Cardiac muscle cell (in vitro differentiated cells and primary cell): ENCODE measurements around the gene COL5A1. TPM values are rescaled to one million over a fixed set of nuclear protein-coding genes. Genes with fewer than 3 reads are reported as not detected.

ENCODE experiments used
- DNase-seq, 2 donors: peaks; one replicate each; pipeline versions ENCODE4 v3.0.0 to v3.0.0-alpha.2; 2010 to 2017; ENCODE audit warnings: low read depth in 1 of 2, low spot score in 1 of 2
- H3K27ac ChIP-seq: fragments of 200-600 bp; sonication (generic); 2 replicates; pipeline ENCODE4 v1.5.1; 2016
- H3K27me3 ChIP-seq: fragments of 200-600 bp; sonication (generic); 2 replicates; pipeline ENCODE4 v1.6.0; 2016; ENCODE audit warnings: control low read depth
- H3K36me3 ChIP-seq: fragments of 200-600 bp; sonication (generic); 2 replicates; pipeline ENCODE4 v1.5.1; 2016; ENCODE audit warnings: control low read depth
- H3K4me1 ChIP-seq: fragments of 200-600 bp; sonication (generic); 2 replicates; pipeline ENCODE4 v1.8.1; 2017; ENCODE audit warnings: low read depth, mild to moderate bottlenecking, mixed run types
- H3K4me3 ChIP-seq: fragments of 200-600 bp; sonication (generic); 2 replicates; pipeline ENCODE4 v1.5.1; 2016; ENCODE audit warnings: mild to moderate bottlenecking
- H3K9me3 ChIP-seq: fragments of 200-600 bp; sonication (generic); 2 replicates; pipeline ENCODE4 v1.5.1; 2017; ENCODE audit warnings: low read depth, mild to moderate bottlenecking, control low read depth
- CTCF ChIP-seq: IDR thresholded peaks from 2 replicates; pipeline ENCODE4 v1.5.1; 2012; ENCODE audit warnings: low read depth, mild to moderate bottlenecking, low read length
- polyA plus RNA-seq: library from polyadenylated mRNA; unstranded; fragments of >200 nt; fragmentation: Nextera tagmentation; extraction: Ambion mirVana; gene quantifications from 2 replicates; pipeline ENCODE4 v1.2.1, GENCODE V29; 2016
- total RNA-seq: library from RNA; depleted of rRNA; stranded (reverse); fragments of >200 nt; gene quantifications from 2 replicates; pipeline ENCODE4 v1.2.3, GENCODE V29; 2016

Gene COL5A1
- total and polyA plus RNA-seq, 2 experiments from 2014 or later, result 34.5 to 129 TPM

DNA sequence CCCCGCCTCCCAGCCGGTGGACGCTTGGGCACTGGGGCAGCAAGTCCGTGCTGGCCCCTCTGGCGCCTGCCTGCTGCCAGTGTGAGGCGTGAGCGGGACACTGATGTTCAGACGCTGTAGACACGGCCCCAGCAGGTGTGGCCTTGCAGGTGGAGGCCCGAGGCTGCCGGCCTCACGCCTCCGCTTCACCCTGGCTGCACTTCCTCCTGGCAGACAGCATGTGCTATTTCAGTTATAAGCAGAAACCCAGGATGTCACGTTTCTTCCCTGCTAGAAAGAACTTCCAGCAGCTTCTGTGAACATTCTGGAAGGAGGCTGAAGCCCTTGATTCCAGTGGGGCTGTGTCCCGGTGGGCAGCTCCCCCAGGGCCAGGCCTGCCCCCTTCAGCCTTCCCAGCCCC lies 124.2 kb downstream of the COL5A1 start:
- no peak overlapping the region for H3K27ac ChIP-seq
- H3K36me3 ChIP-seq, result no peaks in the 10 kb centered on the region
- no peaks in the 10 kb centered on the region for H3K9me3 ChIP-seq
- no peaks in the 10 kb centered on the region for H3K27me3 ChIP-seq
- TF ChIP-seq CTCF, result no peak
- H3K4me3 ChIP-seq, result no peak overlapping the region
- no peak for DNase-seq
- no peaks in the 10 kb centered on the region for H3K4me1 ChIP-seq

GRCh38 chr9:134766587-134766986 lies 125.0 kb downstream of the COL5A1 start:
- H3K27ac ChIP-seq, result no peak overlapping the region
- no peak for TF ChIP-seq CTCF
- H3K9me3 ChIP-seq, result no peaks in the 10 kb centered on the region
- H3K27me3 ChIP-seq, result no peaks in the 10 kb centered on the region
- no peak for DNase-seq
- H3K36me3 ChIP-seq, result no peaks in the 10 kb centered on the region
- H3K4me1 ChIP-seq, result no peaks in the 10 kb centered on the region
- no peak overlapping the region for H3K4me3 ChIP-seq

- no peak overlapping the region for H3K27ac ChIP-seq
- TF ChIP-seq CTCF, result no peak
- no peaks in the 10 kb centered on the region for H3K27me3 ChIP-seq
- H3K9me3 ChIP-seq, result no peaks in the 10 kb centered on the region
- no peaks in the 10 kb centered on the region for H3K4me1 ChIP-seq
- no peak for DNase-seq
- no peaks in the 10 kb centered on the region for H3K36me3 ChIP-seq
- no peak overlapping the region for H3K4me3 ChIP-seq
Measured at GRCh38 chr9:134768332-134768708, 126.7 kb downstream of the COL5A1 start.

DNA sequence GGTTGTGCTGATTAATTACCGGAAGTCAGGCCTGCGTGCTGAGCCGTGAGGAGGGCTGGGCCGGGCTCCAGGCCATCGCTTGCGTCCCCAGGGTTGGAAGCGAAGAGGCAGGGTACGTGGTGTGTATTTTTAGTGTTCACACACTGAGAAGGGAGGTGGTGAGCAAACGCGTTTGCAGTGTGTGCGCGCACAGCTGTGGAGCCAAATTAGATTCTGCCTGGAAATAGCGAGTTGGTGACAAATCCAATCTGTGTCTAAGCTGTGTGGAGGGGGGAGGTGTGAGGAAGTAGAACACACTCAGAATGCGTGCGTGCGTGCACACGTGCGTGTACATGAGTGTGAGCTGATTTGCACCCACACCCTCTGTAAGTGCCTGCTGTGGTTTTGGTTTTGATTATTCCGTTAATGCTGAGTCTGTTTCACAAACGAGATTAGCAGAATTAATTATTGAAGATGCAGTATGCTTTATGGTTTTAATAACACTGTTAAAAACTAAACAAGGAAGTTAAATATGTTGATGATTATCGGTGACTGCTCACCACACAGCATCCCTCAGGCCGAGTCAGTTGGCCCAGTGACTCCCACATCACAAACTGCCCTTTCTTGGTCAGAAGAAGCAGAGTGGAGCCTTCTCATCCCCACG lies 127.2 kb downstream of the COL5A1 start:
- H3K27me3 ChIP-seq, result no peaks in the 10 kb centered on the region
- TF ChIP-seq CTCF, result no peak

DNA sequence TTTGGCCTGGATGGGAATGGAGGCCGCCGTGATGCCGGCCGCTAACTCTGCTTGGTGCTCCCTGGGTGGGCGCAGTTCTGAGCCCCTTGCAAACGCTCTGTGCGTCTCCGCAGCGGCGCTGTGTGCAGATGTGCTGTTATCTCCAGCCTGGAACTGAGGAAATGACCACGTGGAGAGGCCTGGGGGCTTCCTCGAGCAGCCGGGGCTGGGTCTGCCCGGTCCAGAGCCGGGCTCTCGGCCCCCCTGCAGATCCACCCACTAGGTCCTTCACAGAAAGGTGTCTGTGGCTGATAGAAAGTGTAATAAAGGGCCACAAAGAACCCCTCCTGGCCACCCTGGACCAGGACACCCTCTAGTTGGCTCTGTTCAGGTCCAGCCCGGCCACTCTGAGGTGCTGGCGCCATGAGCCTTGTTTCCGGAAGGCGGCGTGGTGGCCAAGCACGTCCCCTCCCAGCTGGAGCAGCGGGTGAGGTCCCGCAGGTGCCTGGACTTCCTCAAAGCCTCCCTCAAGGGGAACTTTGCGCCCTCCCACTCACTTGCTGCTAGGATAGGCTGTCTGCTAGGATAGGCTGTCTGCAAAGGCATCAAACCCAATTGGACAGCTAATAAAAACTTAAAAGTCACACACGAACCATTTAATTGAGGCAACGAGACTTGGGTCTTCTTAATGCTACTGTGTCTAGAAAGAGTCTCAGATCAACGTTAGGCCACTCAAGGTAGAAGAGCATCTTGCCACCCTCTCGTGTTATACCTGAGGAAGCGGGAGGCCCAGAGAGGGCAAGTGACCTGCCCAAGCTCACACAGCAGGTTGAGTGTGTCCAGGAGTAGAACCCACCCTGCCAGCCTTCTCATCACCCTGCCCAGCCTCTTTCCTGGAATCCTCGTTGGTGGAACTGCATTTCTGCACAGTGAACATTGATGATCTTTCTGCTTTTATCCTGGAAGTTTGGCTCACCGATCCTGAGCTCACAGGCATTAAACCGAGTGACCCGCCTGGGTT lies 129.7 kb downstream of the COL5A1 start:
- no peak for DNase-seq
- Histone ChIP-seq H3K4me1 (no peaks in the 10 kb centered on the region), H3K9me3 (no peaks in the 10 kb centered on the region), H3K4me3 (no peak overlapping the region), H3K27me3 (no peaks in the 10 kb centered on the region), H3K27ac (no peak overlapping the region), H3K36me3 (no peaks in the 10 kb centered on the region)
- no peak for TF ChIP-seq CTCF

More for the DNA sequence above, 127.2 kb downstream of the COL5A1 start:
- Histone ChIP-seq H3K4me3 (no peak overlapping the region), H3K4me1 (no peaks in the 10 kb centered on the region), H3K9me3 (no peaks in the 10 kb centered on the region), H3K36me3 (no peaks in the 10 kb centered on the region), H3K27ac (no peak overlapping the region)
- no peak for DNase-seq
